Purkinje cell (primary cell): ENCODE results near the gene SCGB3A1. TPM values are rescaled to one million over a fixed set of nuclear protein-coding genes. Genes with fewer than 3 reads are reported as not detected.

ENCODE experiments used
- polyA plus RNA-seq: library from polyadenylated mRNA; unstranded; fragments of >200 nt; fragmentation: Nextera tagmentation; gene quantifications from 2 replicates; pipeline ENCODE4 v1.2.1, GENCODE V29; 2014

Gene SCGB3A1
- polyA plus RNA-seq = not detected in 2 replicates

GRCh38 chr5:180591311-180591887 lies at the start of gene SCGB3A1:
Gene SCGB3A1 (minus strand): TSS chr5:180591499. CDS start chr5:180591462, 37 bp downstream.

Other genes with a start within 250 kb of the SCGB3A1 start
- gene GFPT2, start 238.2 kb downstream of the SCGB3A1 start, polyA plus RNA-seq = 3.3 and 7.6 TPM in 2 replicates
- 3.0 and 4.3 TPM in 2 replicates for gene CNOT6, start 97.1 kb downstream of the SCGB3A1 start, polyA plus RNA-seq
- not detected in 2 replicates for gene FLT4, start 58.1 kb upstream of the SCGB3A1 start, polyA plus RNA-seq
- gene OR2Y1, start 148.6 kb upstream of the SCGB3A1 start, polyA plus RNA-seq = not detected in 2 replicates
- 1.9 and 5.5 TPM in 2 replicates for gene MGAT1, start 211.3 kb upstream of the SCGB3A1 start, polyA plus RNA-seq